Aortic smooth muscle cell (primary cell): ENCODE data around the gene CDY1B. TPM values are rescaled to one million over a fixed set of nuclear protein-coding genes. Genes with fewer than 3 reads are reported as not detected.

Source experiments
- total RNA-seq: library from RNA; depleted of rRNA; stranded (reverse); fragments of >200 nt; gene quantifications from 2 replicates; pipeline ENCODE4 v1.2.3, GENCODE V29; 2014

The CDY1B gene, protein sequence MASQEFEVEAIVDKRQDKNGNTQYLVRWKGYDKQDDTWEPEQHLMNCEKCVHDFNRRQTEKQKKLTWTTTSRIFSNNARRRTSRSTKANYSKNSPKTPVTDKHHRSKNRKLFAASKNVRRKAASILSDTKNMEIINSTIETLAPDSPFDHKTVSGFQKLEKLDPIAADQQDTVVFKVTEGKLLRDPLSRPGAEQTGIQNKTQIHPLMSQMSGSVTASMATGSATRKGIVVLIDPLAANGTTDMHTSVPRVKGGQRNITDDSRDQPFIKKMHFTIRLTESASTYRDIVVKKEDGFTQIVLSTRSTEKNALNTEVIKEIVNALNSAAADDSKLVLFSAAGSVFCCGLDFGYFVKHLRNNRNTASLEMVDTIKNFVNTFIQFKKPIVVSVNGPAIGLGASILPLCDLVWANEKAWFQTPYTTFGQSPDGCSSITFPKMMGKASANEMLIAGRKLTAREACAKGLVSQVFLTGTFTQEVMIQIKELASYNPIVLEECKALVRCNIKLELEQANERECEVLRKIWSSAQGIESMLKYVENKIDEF
- not detected in 2 replicates for total RNA-seq

DNA sequence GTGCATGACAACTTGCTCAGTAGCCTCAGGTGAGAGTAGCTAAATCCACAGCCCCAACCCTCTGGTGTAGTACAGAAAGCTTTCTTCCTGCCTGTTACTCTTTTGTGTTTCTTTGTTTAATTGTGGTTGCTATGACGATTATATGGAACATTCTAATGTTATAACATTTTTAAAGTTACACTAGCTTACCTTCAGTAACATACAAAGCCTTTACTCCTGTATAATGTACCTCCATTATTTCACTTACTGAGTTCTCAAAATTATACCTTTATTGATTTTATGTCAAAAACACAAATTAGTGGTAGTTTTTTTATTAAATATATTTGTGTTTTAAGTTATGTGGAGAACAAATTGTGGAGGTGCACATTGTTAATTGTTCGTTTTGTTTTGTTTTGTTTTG is at the start of gene CDY1B:
Gene CDY1B, minus strand, starts transcription at position 101 of the 400 bp plus-strand sequence. CDS start 331 bp downstream, outside the sequence.

